Adrenal gland (tissue), 5 donors: ENCODE results near the gene ERI3.

Experiments
- CTCF ChIP-seq, 6 experiments: fragments of 450-650 bp in 4 of 6; fragments of 200-600 bp in 2 of 6; sonication (generic) in 1 of 6; IDR thresholded peaks; 1 replicate in 5 of 6; 2 replicates in 1 of 6; pipeline versions ENCODE4 v1.5.1 to v1.8.0; 2016 to 2021; ENCODE audit warnings: antibody characterized with exemption in 6 of 6, mild to moderate bottlenecking in 2 of 6, moderate library complexity in 1 of 6
- POLR2A ChIP-seq, 2 donors: fragments of 450-650 bp; IDR thresholded peaks; one replicate each; pipeline ENCODE4 v1.6.1; 2017; ENCODE audit warnings: antibody characterized with exemption in 2 of 2, mild to moderate bottlenecking in 2 of 2, moderate library complexity in 1 of 2
- donor health status: DM: no; HTN: no; CAD: no.

- TF ChIP-seq POLR2A (IDR thresholded peaks at IDR 0.05) (no peak), CTCF (IDR thresholded peaks at IDR 0.05) (no peak)
Observed at GRCh38 chr1:44230796-44231195, 124.3 kb downstream of the ERI3 start.
